ENCODE results near the gene KCND3. TPM values are rescaled to one million over a fixed set of nuclear protein-coding genes. Genes with fewer than 3 reads are reported as not detected.

The KCND3 gene
- total and polyA plus RNA-seq, 2 experiments from 2014 or later: 0.10 to 0.18 TPM

GRCh38 chr1:111965781-111966443 is 23.6 kb downstream of the KCND3 start:
- H3K27me3 ChIP-seq (ENCODE audit: insufficient read depth): no peaks in the 10 kb centered on the region
- H3K36me3 ChIP-seq (ENCODE audit: insufficient read depth): no peaks in the 10 kb centered on the region
- peaks cover 9% of the 10 kb centered on the region for H3K4me1 ChIP-seq (ENCODE audit: insufficient read depth)

GRCh38 chr1:111963985-111964738 is 25.3 kb downstream of the KCND3 start:
- no peak overlapping the region for H3K27ac Mint-ChIP-seq
- TF ChIP-seq EZH2phosphoT487 (IDR thresholded peaks at IDR 0.05; ENCODE audit: unreplicated experiment) (no peak), ZNF114 (CRISPR knock-in tag; IDR thresholded peaks at IDR 0.05) (no peak), CREB1 (CRISPR knock-in tag; IDR thresholded peaks at IDR 0.05; ENCODE audit: low read depth) (no peak), NANOG (IDR thresholded peaks at IDR 0.05; ENCODE audit: borderline replicate concordance) (no peak), ZNF331 (CRISPR knock-in tag; IDR thresholded peaks at IDR 0.05; ENCODE audit: low read depth) (no peak), ZNF462 (CRISPR knock-in tag; IDR thresholded peaks at IDR 0.05) (no peak)

More at GRCh38 chr1:111965781-111966443, 23.6 kb downstream of the KCND3 start:
- no peak overlapping the region for H3K4me3 ChIP-seq
- ATAC-seq: no peak
- H3K36me3 Mint-ChIP-seq (ENCODE audit: low read depth): no peaks in the 10 kb centered on the region
- H3K4me2 ChIP-seq: no peak overlapping the region
- H3K27ac Mint-ChIP-seq: no peak overlapping the region
- no peak for DNase-seq (ENCODE audit: low spot score)
- H3K9me2 ChIP-seq (ENCODE audit: insufficient read depth): peaks cover 6% of the 10 kb centered on the region; the same call in 1 of the 2 replicates
- no peak overlapping the region for H3K27ac ChIP-seq (ENCODE audit: low read depth)
- TF ChIP-seq CTCF (conservative IDR thresholded peaks at IDR 0.05; ENCODE audit: low read depth in 2 of 2): no peak
- H3K9me3 Mint-ChIP-seq: no peaks in the 10 kb centered on the region
- no peaks in the 10 kb centered on the region for H3K79me2 ChIP-seq (replicated peaks; ENCODE audit: insufficient read depth)
- no peak overlapping the region for H3K4me3 Mint-ChIP-seq
- H3F3A ChIP-seq (replicated peaks; ENCODE audit: low read depth): no peaks in the 10 kb centered on the region
- no peak overlapping the region for H2AFZ ChIP-seq
- peaks cover 23% of the 10 kb centered on the region for H3K27me3 Mint-ChIP-seq (ENCODE audit: insufficient read depth, low read depth, poor library complexity)
- H3K4me1 Mint-ChIP-seq: peaks cover 21% of the 10 kb centered on the region
- no peaks in the 10 kb centered on the region for H4K20me1 ChIP-seq (replicated peaks; ENCODE audit: insufficient read depth)

More at GRCh38 chr1:111963985-111964738, 25.3 kb downstream of the KCND3 start:
- peaks cover 9% of the 10 kb centered on the region for H3K4me1 ChIP-seq (ENCODE audit: insufficient read depth)
- H2AFZ ChIP-seq: peak overlapping the region; percentile 94
- H3K4me2 ChIP-seq: peak overlapping the region; percentile 43; the same call in 1 of the 2 replicates
- Mint-ChIP-seq H3K9me3 (no peaks in the 10 kb centered on the region), H3K4me1 (peaks cover 21% of the 10 kb centered on the region), H3K4me3 (no peak overlapping the region), H3K27me3 (ENCODE audit: insufficient read depth, low read depth, poor library complexity) (peaks cover 24% of the 10 kb centered on the region), H3K36me3 (ENCODE audit: low read depth) (no peaks in the 10 kb centered on the region)
- DNase-seq (ENCODE audit: low spot score) (peak; percentile 8), ATAC-seq (peak; percentile 77)
- H3K79me2 ChIP-seq (replicated peaks; ENCODE audit: insufficient read depth): no peaks in the 10 kb centered on the region
- peaks cover 3% of the 10 kb centered on the region; the same call in 1 of the 2 replicates for H3K9me2 ChIP-seq (ENCODE audit: insufficient read depth)
- no peaks in the 10 kb centered on the region for H3K36me3 ChIP-seq (ENCODE audit: insufficient read depth)
- no peak overlapping the region for H3K4me3 ChIP-seq
- no peaks in the 10 kb centered on the region for H3K27me3 ChIP-seq (ENCODE audit: insufficient read depth)
- H3F3A ChIP-seq (replicated peaks; ENCODE audit: low read depth): no peaks in the 10 kb centered on the region
- H4K20me1 ChIP-seq (replicated peaks; ENCODE audit: insufficient read depth): no peaks in the 10 kb centered on the region
- H3K27ac ChIP-seq (ENCODE audit: low read depth): no peak overlapping the region
